Measurements from ENCODE around the gene COPG1.

The COPG1 gene

DNA sequence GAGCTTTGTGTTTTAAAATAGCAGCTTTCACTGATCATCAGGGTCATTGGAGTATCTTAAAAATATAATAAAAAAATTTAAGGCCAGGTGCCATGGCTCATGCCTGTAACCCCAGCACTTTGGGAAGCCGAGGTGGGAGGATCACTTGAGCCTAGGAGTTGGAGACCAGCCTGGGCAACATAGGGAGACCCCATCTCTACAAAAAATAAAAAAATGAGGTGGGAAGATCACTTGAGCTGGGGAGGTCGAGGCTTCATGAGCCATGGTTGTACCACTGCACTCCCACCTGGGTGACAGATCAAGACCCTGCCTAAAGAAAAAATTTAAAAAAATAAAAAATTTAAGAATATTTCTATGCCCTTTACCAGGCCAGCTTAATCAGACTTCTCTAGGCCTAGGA, 30.8 kb downstream of the COPG1 start:
- no peak for DNase-seq (ENCODE audit: low spot score)

DNA sequence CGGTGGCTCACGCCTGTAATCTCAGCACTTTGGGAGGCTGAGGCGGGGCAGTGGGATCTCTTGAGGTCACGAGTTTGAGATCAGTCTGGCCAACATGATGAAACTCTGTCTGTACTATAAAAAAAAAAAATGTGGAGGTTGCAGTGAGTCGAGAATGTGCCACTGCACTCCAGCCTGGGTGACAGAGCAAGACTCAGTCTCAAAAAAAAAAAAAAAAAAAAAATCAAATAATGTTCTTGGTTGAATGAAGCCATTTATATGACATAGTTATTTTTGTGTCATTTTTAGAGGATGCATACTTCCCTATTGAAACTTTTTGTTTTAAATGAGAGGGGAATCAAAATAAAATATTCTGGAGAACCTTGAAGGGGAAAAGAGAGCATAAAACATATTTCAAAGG, 32.3 kb downstream of the COPG1 start:
- no peak for DNase-seq (ENCODE audit: low spot score)

DNA sequence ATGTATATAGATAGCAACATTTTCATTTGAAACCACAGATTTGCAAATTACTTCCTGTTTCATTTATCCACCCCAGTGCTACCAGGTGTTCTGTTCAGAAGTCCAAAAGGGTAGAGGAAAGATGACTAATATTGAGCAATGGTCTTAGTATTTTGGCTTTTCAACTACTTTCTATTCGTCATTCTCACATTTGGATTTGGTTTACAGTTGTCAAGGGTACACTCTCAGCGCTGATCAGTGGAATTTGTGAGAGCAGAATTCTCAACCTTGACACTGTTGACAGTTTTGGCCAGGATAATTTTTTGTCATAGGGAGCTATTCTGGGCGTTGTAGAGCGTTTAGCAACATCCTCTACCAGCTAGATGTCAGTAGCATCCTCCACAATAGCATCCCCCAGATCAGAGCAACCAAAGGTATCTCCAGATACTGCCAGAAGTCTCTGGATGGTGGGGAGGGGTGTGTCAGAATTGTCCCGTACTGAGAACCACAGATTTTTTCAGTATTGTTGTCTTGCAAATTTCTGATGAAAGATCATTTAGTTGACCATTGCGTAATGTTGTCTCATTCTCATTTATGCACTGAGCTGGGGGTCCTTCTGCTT, 33.4 kb downstream of the COPG1 start:
- DNase-seq (ENCODE audit: low spot score) = peak; percentile 41

GRCh38 chr3:129286081-129286480, 36.7 kb downstream of the COPG1 start:
- DNase-seq (ENCODE audit: low spot score) = no peak

DNA sequence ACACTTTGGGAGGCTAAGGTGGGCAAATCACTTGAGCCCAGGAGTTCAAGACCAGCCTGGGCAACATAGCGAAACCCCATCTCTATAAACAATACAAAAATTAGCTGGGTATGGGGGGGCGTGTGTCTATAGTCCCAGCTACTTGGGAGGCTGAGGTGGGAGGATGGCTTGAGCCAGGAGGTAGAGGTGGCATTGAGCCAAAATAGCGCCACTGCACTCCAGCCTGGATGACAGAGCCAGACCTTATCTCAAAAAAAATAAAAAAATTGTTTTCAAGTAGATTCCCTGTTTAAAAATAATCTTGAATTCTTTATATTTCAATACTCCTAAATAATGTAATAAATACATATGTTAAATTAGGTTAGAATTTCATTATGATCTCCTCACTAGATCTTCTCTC, 39.0 kb downstream of the COPG1 start:
- no peak for DNase-seq (ENCODE audit: low spot score)

DNA sequence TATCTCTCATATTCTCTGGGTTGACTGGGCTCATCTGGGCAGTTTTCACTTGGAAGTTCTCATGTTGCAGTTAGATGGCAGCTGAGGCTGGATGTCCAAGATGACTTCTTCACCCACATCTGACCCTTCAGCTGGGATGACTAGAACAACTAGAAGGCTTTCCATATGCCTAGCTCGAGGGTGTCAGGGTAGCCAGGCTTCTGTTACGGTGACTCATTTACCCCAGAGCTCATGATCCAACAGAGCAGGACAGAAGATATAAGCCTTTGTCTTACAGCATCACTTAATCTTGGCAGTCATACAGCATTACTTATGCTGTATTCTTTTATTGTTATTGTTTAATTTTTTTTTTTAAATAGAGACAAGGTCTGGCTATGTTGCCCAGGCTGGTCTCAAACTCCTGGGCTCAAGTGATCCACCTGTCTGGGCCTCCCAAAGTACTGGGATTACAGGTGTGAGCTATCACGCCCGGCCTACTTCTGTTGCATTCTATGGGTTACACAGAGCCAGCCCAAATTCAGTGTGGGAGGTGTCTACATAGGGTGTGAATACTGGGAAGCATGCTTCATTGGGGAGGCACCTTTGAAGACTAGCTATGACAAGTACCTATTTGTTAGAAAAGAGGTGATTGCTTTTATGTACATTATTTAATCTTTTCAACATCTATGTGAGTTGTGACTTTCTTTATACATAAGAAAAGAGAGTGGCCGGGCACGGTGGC, 40.0 kb downstream of the COPG1 start:
- DNase-seq (ENCODE audit: low spot score) = peak; percentile 57

- no peak for DNase-seq (ENCODE audit: low spot score)
Measured at GRCh38 chr3:129291236-129291886, 42.0 kb downstream of the COPG1 start.

- DNase-seq (ENCODE audit: low spot score) = no peak
Measured at GRCh38 chr3:129295286-129295685, 45.9 kb downstream of the COPG1 start.

DNA sequence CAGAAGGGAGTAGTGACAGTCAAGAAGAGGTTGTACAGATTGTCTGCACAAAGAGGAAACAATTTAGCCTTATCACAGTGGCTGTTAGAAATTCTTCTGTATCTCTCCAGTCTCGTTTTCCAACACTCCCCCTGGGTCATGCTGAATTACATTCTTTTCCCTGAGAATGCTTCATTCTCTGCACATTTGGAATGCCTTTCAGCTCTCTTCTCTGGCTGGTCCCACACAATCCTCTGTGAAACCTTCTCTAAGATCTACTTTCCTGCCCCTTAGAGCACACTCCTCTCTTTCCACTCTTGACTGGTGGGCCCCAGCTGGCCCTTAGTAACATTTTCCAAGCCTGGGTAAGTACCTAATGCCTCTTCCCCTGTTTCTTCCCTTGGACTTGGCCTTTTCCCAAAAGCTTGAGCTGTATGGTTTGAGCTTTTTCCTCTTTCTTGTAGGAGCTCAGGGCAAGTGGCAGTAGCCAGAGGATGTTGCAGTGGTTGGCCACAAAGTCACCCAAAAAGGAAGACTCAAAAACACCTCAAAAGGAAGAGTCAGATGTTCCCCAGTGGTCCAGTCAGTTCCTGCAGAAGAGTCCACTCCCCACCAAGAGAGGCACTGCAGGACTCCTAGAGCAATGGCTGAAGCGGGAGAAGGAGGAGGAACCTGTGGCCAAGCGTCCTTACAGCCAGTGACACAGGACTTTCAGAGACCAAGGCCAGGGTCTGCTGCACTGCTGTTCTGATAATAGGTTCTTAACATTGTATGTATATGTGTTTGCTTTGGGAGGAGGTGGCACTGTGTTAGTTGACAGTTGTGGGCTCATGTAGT, 54.9 kb downstream of the COPG1 start:
- DNase-seq (ENCODE audit: low spot score) = no peak

DNA sequence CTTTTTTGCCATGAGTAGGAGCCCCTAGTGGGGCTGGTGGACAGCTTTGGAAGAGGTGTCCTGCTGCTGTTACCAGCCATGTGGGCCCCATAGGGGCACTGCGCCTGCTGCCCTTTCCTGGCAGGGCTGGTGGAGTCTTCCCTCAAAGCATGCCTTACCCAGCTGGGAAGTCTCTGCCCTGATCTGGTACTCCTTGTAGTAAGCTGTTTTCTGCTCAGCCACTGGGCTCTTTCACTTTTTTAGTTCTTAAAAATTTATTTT, 55.5 kb downstream of the COPG1 start:
- no peak for DNase-seq (ENCODE audit: low spot score)

DNA sequence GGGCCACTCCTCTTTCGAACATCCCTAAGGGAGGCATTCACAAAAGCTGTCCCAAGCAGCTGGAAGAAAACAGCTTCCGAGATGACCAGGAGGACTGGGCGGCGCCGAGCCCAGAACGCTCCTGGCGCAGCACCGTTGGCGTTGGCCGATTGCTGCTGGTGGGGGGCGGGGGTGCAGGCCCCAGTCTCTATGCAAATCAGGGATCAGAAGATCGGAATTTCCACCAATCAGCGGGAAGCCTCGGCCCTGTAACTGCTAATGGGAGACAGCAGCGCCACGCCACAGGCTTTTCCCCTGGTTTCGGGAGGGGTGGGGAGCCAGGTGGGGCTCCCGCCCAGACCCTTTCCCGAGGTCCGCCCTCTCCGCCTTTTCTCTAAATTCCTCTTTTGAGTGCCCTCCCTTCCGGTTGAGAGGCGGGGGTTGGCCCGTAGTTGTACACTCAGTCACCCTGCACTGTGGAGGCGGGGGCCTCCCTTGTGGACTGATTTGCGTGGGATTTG, 56.2 kb downstream of the COPG1 start:
- DNase-seq (ENCODE audit: low spot score) = peak; percentile 78

GRCh38 chr3:129308636-129309035, 59.2 kb downstream of the COPG1 start:
- DNase-seq (ENCODE audit: low spot score) = no peak

DNA sequence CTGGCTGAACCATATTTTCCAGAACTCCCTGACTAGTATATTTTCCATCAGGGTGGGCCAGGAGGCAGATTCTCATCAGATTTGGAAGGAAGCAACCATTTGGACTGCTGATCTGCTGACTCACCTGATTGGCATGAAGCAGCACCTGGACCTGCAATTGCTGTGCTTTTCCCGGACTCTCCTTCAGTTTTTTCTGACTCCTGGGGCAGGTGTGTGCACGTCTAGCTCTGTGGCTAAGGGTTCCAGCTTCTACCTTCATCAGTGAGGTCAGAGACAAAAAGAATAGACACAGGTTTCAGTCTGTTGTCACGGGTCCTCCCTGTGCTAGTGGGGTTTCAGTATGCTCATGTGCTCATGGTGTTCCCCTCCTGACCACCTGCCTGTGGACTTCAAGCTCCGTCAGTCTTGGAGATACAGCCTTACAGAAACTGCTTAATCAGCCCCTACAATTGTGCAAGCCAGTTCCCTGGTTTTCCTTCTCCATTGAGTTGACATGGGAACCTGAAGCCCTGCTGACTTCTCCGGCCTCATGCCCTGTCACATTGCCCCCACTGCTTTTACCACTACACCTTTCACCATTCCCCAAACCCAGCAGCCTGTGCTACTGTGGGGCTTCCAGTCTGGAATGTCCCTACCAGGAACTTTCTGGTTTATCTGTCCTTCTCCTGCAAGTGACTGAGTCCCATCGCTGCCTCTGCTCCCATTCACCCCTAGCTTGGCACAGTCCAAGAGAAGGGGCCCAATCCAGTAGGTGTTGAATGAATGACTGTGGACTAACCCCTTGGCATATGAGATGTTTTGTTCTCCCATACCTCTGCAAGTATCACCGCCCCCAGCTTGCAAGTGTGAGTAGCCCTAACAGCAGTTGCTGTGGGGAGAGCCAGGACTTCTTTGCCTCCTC, 61.0 kb downstream of the COPG1 start:
- DNase-seq (ENCODE audit: low spot score) = no peak

- DNase-seq (ENCODE audit: low spot score) = peak; percentile 3
Measured at GRCh38 chr3:129311054-129311902, 61.9 kb downstream of the COPG1 start.

DNA sequence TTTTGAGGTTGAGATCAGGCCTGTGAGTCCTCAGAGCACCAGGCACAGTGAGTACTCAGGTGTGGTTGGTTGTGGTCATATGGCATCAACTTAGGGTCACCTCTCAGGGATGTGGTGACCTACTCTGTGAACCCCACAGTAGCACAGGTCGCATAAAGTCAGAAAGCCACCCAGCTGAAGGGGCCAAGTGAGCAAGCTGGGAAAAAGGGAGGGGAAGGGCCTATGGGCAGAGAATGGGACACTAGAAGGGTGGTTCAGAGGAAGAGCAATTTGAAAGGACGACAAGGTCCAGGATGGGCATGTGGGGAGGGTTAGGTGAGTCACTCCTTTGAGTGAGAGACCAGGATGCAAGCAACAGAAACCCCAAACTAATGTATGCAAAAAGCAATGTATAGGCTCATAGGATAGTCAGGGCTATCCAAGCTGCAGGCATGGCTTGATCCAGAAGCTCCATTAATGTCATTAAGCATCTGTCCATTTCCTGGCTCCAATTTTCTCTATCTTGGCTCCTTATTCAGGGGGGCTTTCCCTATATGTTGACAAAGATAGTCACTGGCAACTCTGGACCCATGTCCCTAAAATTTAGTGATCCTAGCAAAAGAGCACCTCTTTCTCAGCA, 62.7 kb downstream of the COPG1 start:
- no peak for DNase-seq (ENCODE audit: low spot score)

- DNase-seq (ENCODE audit: low spot score) = peak; percentile 4
Measured at GRCh38 chr3:129312671-129313414, 63.4 kb downstream of the COPG1 start.

- DNase-seq (ENCODE audit: low spot score) = no peak
Measured at GRCh38 chr3:129313415-129313664, 63.9 kb downstream of the COPG1 start.

- peak; percentile 66 for DNase-seq (ENCODE audit: low spot score)
Measured at GRCh38 chr3:129313665-129314385, 64.4 kb downstream of the COPG1 start.

All from AG08396 (cell line).